HepG2 (cell line): ENCODE data around the gene ABHD17A. TPM values are rescaled to one million over a fixed set of nuclear protein-coding genes. Genes with fewer than 3 reads are reported as not detected.

ENCODE experiments used
- ARID2 ChIP-seq: sonication (generic); formaldehyde crosslinking; IDR thresholded peaks from 2 replicates; pipeline ENCODE4 v1.8.1; 2022; ENCODE audit warnings: mild to moderate bottlenecking, missing genetic modification reagents, borderline replicate concordance
- CHCHD3 ChIP-seq: sonication (generic); formaldehyde crosslinking; IDR thresholded peaks from 2 replicates; pipeline ENCODE4 v1.8.0; 2022; ENCODE audit warnings: mild to moderate bottlenecking, missing genetic modification reagents, moderate library complexity
- FOXP1 ChIP-seq, 2 experiments: fragments of 450-650 bp in 1 of 2; IDR thresholded peaks; 2 replicates each; pipeline ENCODE4 v1.6.1; 2017 to 2018; ENCODE audit warnings: antibody characterized with exemption in 1 of 2
- GABPB1 ChIP-seq: IDR thresholded peaks from 2 replicates; pipeline ENCODE4 v1.6.1; 2016; ENCODE audit warnings: mild to moderate bottlenecking, missing genetic modification reagents, moderate library complexity, missing compliant biosample characterization
- KLF15 ChIP-seq: sonication (generic); formaldehyde crosslinking; IDR thresholded peaks from 2 replicates; pipeline ENCODE4 v1.8.1; 2023; ENCODE audit warnings: borderline replicate concordance, mild to moderate bottlenecking, inconsistent platforms, missing genetic modification reagents, mixed read lengths
- NR0B2 ChIP-seq: sonication (generic); formaldehyde crosslinking; IDR thresholded peaks from 2 replicates; pipeline ENCODE4 v1.4.0; 2020; ENCODE audit warnings: mild to moderate bottlenecking, missing genetic modification reagents
- PBX2 ChIP-seq: IDR thresholded peaks from 2 replicates; pipeline ENCODE4 v1.6.1; 2016; ENCODE audit warnings: control low read depth
- ZBED4 ChIP-seq: sonication (generic); formaldehyde crosslinking; IDR thresholded peaks from 2 replicates; pipeline ENCODE4 v1.4.0; 2020; ENCODE audit warnings: missing genetic modification reagents, borderline replicate concordance
- ZBTB10 ChIP-seq: sonication (generic); formaldehyde crosslinking; IDR thresholded peaks from 2 replicates; pipeline ENCODE4 v1.4.0; 2020; ENCODE audit warnings: missing genetic modification reagents, borderline replicate concordance
- ZGPAT ChIP-seq: IDR thresholded peaks from 2 replicates; pipeline ENCODE4 v1.6.1; 2016; ENCODE audit warnings: mild to moderate bottlenecking
- ZNF235 ChIP-seq: sonication (generic); formaldehyde crosslinking; IDR thresholded peaks from 2 replicates; pipeline ENCODE4 v1.8.1; 2023; ENCODE audit warnings: mild to moderate bottlenecking, missing genetic modification reagents, borderline replicate concordance
- ZNF282 ChIP-seq: fragments of 450-650 bp; IDR thresholded peaks from 2 replicates; pipeline ENCODE4 v1.6.1; 2018; ENCODE audit not compliant: partially characterized antibody
- ZNF335 ChIP-seq: sonication (generic); formaldehyde crosslinking; IDR thresholded peaks from 2 replicates; pipeline ENCODE4 v1.4.0; 2020; ENCODE audit warnings: missing genetic modification reagents
- ZNF33B ChIP-seq: sonication (generic); formaldehyde crosslinking; IDR thresholded peaks from 2 replicates; pipeline ENCODE4 v1.5.1; 2020; ENCODE audit warnings: mild to moderate bottlenecking, missing genetic modification reagents
- ZNF576 ChIP-seq: sonication (generic); formaldehyde crosslinking; IDR thresholded peaks from 2 replicates; pipeline ENCODE4 v1.4.0; 2020; ENCODE audit warnings: mild to moderate bottlenecking, missing genetic modification reagents
- ZNF772 ChIP-seq: sonication (generic); formaldehyde crosslinking; IDR thresholded peaks from 2 replicates; pipeline ENCODE4 v1.5.0; 2020; ENCODE audit warnings: mild to moderate bottlenecking, missing genetic modification reagents
- ZNF773 ChIP-seq: sonication (generic); formaldehyde crosslinking; IDR thresholded peaks from 2 replicates; pipeline ENCODE4 v1.4.0; 2020; ENCODE audit warnings: missing genetic modification reagents, borderline replicate concordance
- polyA plus RNA-seq, 8 experiments: library from polyadenylated mRNA; depleted of rRNA in 3 of 8; stranded (reverse) in 7 of 8; unstranded in 1 of 8; fragments of >200 nt; fragmentation: Illumina TruSeq in 4 of 8; extraction: Trizol in 4 of 8; gene quantifications; 2 replicates each; pipeline versions ENCODE4 v1.2.1 to v1.2.3, GENCODE V29; 2011 to 2016; ENCODE audit warnings: low read depth in 4 of 8, missing spikeins in 1 of 8, mixed read lengths in 1 of 8; ENCODE audit not compliant: insufficient read depth in 1 of 8
- total RNA-seq, 5 experiments: library from RNA; depleted of rRNA; stranded (reverse); fragments of >200 nt; fragmentation: Illumina TruSeq; extraction: Trizol; gene quantifications; 2 replicates each; pipeline ENCODE4 v1.2.3, GENCODE V29; 2016; ENCODE audit warnings: low read depth in 1 of 5

The ABHD17A gene
- total and polyA plus RNA-seq, 2 of the 13 experiments (the other 11 are each of a cell fraction or from before 2014, with no cell fraction given) = 27.7 to 40.8 TPM

- no peak for TF ChIP-seq ZNF772 (CRISPR knock-in tag)
- TF ChIP-seq FOXP1 (IDR thresholded peaks at IDR 0.05) = no peak
- TF ChIP-seq FOXP1 (CRISPR knock-in tag; IDR thresholded peaks at IDR 0.05) = no peak
- TF ChIP-seq ZNF282 = no peak
- 0 out of 2 replicates have a peak, but pooled peaks have one; percentile 29 for TF ChIP-seq ZNF773 (CRISPR knock-in tag)
- peak; percentile 56; the same call in 1 of the 2 replicates for TF ChIP-seq ZNF33B (CRISPR knock-in tag)
- peak; percentile 94 for TF ChIP-seq GABPB1 (CRISPR knock-in tag)
- no peak for TF ChIP-seq ZNF576
- no peak for TF ChIP-seq ARID2 (CRISPR knock-in tag)
- no peak for TF ChIP-seq KLF15 (CRISPR knock-in tag)
- peak; percentile 91 for TF ChIP-seq ZBED4 (CRISPR knock-in tag)
- no peak for TF ChIP-seq ZNF235 (CRISPR knock-in tag)
- TF ChIP-seq ZBTB10 (CRISPR knock-in tag) = no peak
- no peak for TF ChIP-seq PBX2 (CRISPR knock-in tag)
- no peak for TF ChIP-seq CHCHD3
- TF ChIP-seq ZGPAT (CRISPR knock-in tag) = peak; percentile 61
- no peak for TF ChIP-seq NR0B2 (CRISPR knock-in tag)
- peak; percentile 68; the same call in 1 of the 2 replicates for TF ChIP-seq ZNF335
Measured at GRCh38 chr19:1905110-1905862, 20.0 kb upstream of the ABHD17A start, which contains the start of the genes ADAT3 and SCAMP4 (continued).
